ENCODE data around the gene MAP3K3.

Gene MAP3K3

GRCh38 chr17:63621684-63622573 is at the start of gene MAP3K3:
TSS of gene MAP3K3 (plus strand) at chr17:63622417. CDS start at chr17:63622760, 343 bp downstream.
- no peaks in the 10 kb centered on the region for H3K27me3 ChIP-seq (ENCODE audit: low read depth)
- in situ Hi-C loops (cut with MboI; ENCODE audit: low sequenced_read_pairs) = no loop called here
- H3K4me3 ChIP-seq = peak within 1 kb of the TSS; percentile 56

GRCh38 chr17:63573634-63574033 is 48.6 kb upstream of the MAP3K3 start:
- in situ Hi-C loops (cut with MboI; ENCODE audit: low sequenced_read_pairs) = no loop called here
- DNase-seq (ENCODE audit: low spot score in 2 of 2) = peak; percentile 15 to 23
- H3K4me1 ChIP-seq = no peaks in the 10 kb centered on the region; the same call in 1 of the 2 replicates

More at GRCh38 chr17:63621684-63622573, at the start of gene MAP3K3:
- Histone ChIP-seq H3K4me1 (peaks cover 9% of the 10 kb centered on the region), H3K36me3 (replicated peaks) (no peaks in the 10 kb centered on the region), H3K9me3 (no peaks in the 10 kb centered on the region)
- DNase-seq (ENCODE audit: low spot score in 2 of 2) = peak; percentile 99

GRCh38 chr17:63578027-63578768 is 44.0 kb upstream of the MAP3K3 start:
- Histone ChIP-seq H3K4me1 (no peaks in the 10 kb centered on the region), H3K9me3 (no peaks in the 10 kb centered on the region), H3K27me3 (ENCODE audit: low read depth) (no peaks in the 10 kb centered on the region), H3K36me3 (replicated peaks) (peaks cover 25% of the 10 kb centered on the region), H3K4me3 (no peak overlapping the region)
- DNase-seq (ENCODE audit: low spot score in 2 of 2) = no peak
- in situ Hi-C loops (cut with MboI; ENCODE audit: low sequenced_read_pairs) = no loop called here

More at GRCh38 chr17:63573634-63574033, 48.6 kb upstream of the MAP3K3 start:
- Histone ChIP-seq H3K36me3 (replicated peaks) (0 out of 2 replicates have a peak, but pooled peaks cover 2% of the 10 kb centered on the region), H3K4me3 (no peak overlapping the region), H3K9me3 (no peaks in the 10 kb centered on the region), H3K27me3 (ENCODE audit: low read depth) (no peaks in the 10 kb centered on the region)

- H3K9me3 ChIP-seq = no peaks in the 10 kb centered on the region
- no peak overlapping the region for H3K4me3 ChIP-seq
- no peaks in the 10 kb centered on the region for H3K27me3 ChIP-seq (ENCODE audit: low read depth)
- DNase-seq (ENCODE audit: low spot score in 2 of 2) = no peak
- in situ Hi-C loops (cut with MboI; ENCODE audit: low sequenced_read_pairs) = no loop called here
- H3K36me3 ChIP-seq (replicated peaks) = peaks cover 31% of the 10 kb centered on the region
- no peaks in the 10 kb centered on the region for H3K4me1 ChIP-seq
These were observed 43.5 kb upstream of the MAP3K3 start for GRCh38 chr17:63578769-63579111.

GRCh38 chr17:63579633-63580032 is 42.6 kb upstream of the MAP3K3 start:
- H3K4me3 ChIP-seq = no peak overlapping the region
- in situ Hi-C loops (cut with MboI; ENCODE audit: low sequenced_read_pairs) = no loop called here
- peaks cover 37% of the 10 kb centered on the region for H3K36me3 ChIP-seq (replicated peaks)

GRCh38 chr17:63587770-63588169 is 34.4 kb upstream of the MAP3K3 start:
- Histone ChIP-seq H3K9me3 (no peaks in the 10 kb centered on the region), H3K27me3 (ENCODE audit: low read depth) (no peaks in the 10 kb centered on the region), H3K4me1 (no peaks in the 10 kb centered on the region), H3K36me3 (replicated peaks) (peaks cover 73% of the 10 kb centered on the region), H3K4me3 (no peak overlapping the region)
- DNase-seq (ENCODE audit: low spot score in 2 of 2) = no peak
- in situ Hi-C loops (cut with MboI; ENCODE audit: low sequenced_read_pairs) = no loop called here

More at GRCh38 chr17:63579633-63580032, 42.6 kb upstream of the MAP3K3 start:
- DNase-seq (ENCODE audit: low spot score in 2 of 2) = peak in 1 of 2 experiments; percentile 21
- H3K4me1 ChIP-seq = no peaks in the 10 kb centered on the region
- H3K27me3 ChIP-seq (ENCODE audit: low read depth) = no peaks in the 10 kb centered on the region
- no peaks in the 10 kb centered on the region for H3K9me3 ChIP-seq

GRCh38 chr17:63588797-63589196 is 33.4 kb upstream of the MAP3K3 start:
- Histone ChIP-seq H3K36me3 (replicated peaks) (peaks cover 63% of the 10 kb centered on the region), H3K4me3 (no peak overlapping the region)
- in situ Hi-C loops (cut with MboI; ENCODE audit: low sequenced_read_pairs) = no loop called here

DNA sequence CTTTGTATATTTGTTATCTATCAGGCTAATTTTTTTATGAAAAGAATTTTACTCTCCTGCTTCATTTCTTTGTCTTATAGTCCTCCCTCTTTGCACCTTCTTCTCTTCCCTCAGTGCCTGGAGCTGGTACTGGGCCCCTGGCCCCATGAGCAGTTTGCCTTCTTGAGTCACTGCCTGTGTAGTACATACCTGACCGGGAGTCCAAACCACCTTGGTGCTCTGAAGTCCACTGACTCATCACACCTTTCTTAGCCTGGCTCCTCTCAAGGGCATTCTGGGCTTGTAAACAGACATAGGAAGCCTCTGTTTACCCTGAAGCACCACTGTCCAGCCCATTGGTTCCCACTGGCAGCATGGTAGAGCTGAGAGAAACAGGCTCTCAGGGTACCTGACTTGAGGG is 32.6 kb upstream of the MAP3K3 start:
- in situ Hi-C loops (cut with MboI; ENCODE audit: low sequenced_read_pairs) = no loop called here

More at GRCh38 chr17:63588797-63589196, 33.4 kb upstream of the MAP3K3 start:
- DNase-seq (ENCODE audit: low spot score in 2 of 2) = no peak
- H3K4me1 ChIP-seq = no peaks in the 10 kb centered on the region
- H3K27me3 ChIP-seq (ENCODE audit: low read depth) = no peaks in the 10 kb centered on the region
- H3K9me3 ChIP-seq = no peaks in the 10 kb centered on the region

GRCh38 chr17:63592797-63593196 is 29.4 kb upstream of the MAP3K3 start:
- no peaks in the 10 kb centered on the region for H3K27me3 ChIP-seq (ENCODE audit: low read depth)
- no peak overlapping the region for H3K4me3 ChIP-seq
- in situ Hi-C loops (cut with MboI; ENCODE audit: low sequenced_read_pairs) = no loop called here
- no peaks in the 10 kb centered on the region for H3K4me1 ChIP-seq
- DNase-seq (ENCODE audit: low spot score in 2 of 2) = no peak
- no peaks in the 10 kb centered on the region for H3K9me3 ChIP-seq
- peaks cover 36% of the 10 kb centered on the region for H3K36me3 ChIP-seq (replicated peaks)

More for the DNA sequence above, 32.6 kb upstream of the MAP3K3 start:
- Histone ChIP-seq H3K4me3 (no peak overlapping the region), H3K27me3 (ENCODE audit: low read depth) (no peaks in the 10 kb centered on the region), H3K4me1 (no peaks in the 10 kb centered on the region), H3K9me3 (no peaks in the 10 kb centered on the region), H3K36me3 (replicated peaks) (peaks cover 57% of the 10 kb centered on the region)
- no peak for DNase-seq (ENCODE audit: low spot score in 2 of 2)

DNA sequence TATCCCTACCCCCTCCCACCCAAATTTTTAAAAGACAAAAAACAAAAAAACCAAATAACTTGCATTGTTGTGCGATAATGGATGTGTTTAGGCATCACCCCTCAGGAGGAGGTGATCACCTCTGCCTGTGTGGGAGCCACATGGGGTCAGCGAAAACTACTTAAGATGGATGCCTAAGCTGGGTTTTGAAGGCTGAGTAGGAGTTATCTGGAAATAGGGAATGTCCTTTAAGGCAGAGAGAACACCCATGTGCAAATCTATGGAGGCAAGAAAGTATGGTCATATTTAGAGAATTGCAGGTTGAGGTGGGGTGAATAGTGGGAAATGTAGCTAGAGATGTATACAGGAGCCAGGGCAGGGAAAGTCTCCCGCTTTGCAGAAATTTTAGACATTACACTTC is 27.1 kb upstream of the MAP3K3 start:
- Histone ChIP-seq H3K27me3 (ENCODE audit: low read depth) (no peaks in the 10 kb centered on the region), H3K4me3 (no peak overlapping the region), H3K9me3 (no peaks in the 10 kb centered on the region), H3K36me3 (replicated peaks) (peaks cover 16% of the 10 kb centered on the region), H3K4me1 (peaks cover 2% of the 10 kb centered on the region)
- no peak for DNase-seq (ENCODE audit: low spot score in 2 of 2)
- in situ Hi-C loops (cut with MboI; ENCODE audit: low sequenced_read_pairs) = no loop called here

GRCh38 chr17:63596856-63597586 is 25.2 kb upstream of the MAP3K3 start:
- Histone ChIP-seq H3K4me1 (peaks cover 6% of the 10 kb centered on the region), H3K27me3 (ENCODE audit: low read depth) (no peaks in the 10 kb centered on the region), H3K9me3 (no peaks in the 10 kb centered on the region), H3K36me3 (replicated peaks) (peaks cover 3% of the 10 kb centered on the region; the same call in 1 of the 2 replicates), H3K4me3 (no peak overlapping the region)
- in situ Hi-C loops (cut with MboI; ENCODE audit: low sequenced_read_pairs) = no loop called here
- DNase-seq (ENCODE audit: low spot score in 2 of 2) = no peak

DNA sequence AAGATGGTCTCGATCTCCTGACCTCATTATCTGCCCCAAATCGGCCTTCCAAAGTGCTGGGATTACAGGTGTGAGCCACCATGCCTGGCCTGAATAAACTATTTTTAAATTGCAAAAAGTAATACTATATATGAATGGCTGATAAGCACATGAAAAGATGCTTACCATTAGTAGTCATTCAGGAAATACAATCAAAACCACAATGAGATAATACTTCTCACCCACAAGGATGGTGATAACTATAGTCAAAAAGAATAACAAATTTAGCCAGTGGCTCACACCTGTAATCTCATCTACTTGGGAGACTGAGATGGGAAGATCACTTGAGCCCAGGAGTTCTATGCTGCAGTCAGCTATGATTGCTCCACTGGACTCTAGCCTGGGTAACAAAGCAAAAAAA is 23.9 kb upstream of the MAP3K3 start:
- no peaks in the 10 kb centered on the region for H3K27me3 ChIP-seq (ENCODE audit: low read depth)
- no peak for DNase-seq (ENCODE audit: low spot score in 2 of 2)
- no peaks in the 10 kb centered on the region for H3K9me3 ChIP-seq
- H3K4me1 ChIP-seq = peaks cover 6% of the 10 kb centered on the region
- H3K36me3 ChIP-seq (replicated peaks) = peaks cover 7% of the 10 kb centered on the region; the same call in 1 of the 2 replicates
- in situ Hi-C loops (cut with MboI; ENCODE audit: low sequenced_read_pairs) = no loop called here
- no peak overlapping the region for H3K4me3 ChIP-seq

DNA sequence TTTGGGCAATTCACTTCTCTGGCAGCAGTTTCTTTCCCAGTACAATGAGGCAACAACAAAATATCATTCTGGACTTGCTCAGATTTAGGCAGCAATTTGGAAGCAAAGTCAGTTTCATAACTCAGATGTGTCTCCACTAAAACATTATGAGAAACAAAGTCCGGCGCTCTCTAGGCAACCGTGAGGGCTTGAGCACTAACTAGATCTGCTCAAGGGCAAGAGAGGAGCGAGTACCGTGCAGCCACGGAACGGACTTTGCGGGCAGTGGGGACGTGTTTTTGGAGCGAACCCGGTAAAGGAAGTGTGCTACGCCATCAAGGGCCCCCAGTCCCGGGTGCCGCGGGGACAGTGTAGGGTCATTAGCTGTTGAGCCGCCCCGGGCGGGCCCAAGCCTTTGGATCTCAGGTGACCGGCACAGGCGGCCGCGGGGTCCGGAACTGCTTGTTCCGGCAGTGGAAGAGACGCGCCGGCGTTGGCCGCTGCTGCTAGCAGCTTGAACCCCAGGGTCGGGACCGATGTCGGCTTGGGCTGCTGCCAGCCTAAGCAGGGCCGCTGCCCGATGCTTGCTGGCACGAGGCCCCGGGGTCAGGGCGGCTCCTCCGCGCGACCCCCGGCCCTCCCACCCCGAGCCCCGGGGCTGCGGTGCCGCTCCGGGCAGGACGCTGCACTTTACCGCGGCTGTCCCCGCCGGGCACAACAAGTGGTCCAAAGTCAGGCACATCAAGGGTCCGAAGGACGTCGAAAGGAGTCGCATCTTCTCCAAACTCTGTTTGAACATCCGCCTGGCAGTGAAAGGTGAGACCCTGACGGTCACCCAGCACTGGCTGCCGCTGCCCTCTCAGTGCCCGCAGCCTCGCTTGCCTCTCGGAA is 21.4 kb upstream of the MAP3K3 start, which contains the start of gene TACO1:
Gene TACO1 (plus strand): TSS at position 327 of the 870 bp plus-strand sequence. CDS start 189 bp downstream, at position 516.
- in situ Hi-C loops (cut with MboI; ENCODE audit: low sequenced_read_pairs) = no loop called here
- Histone ChIP-seq H3K9me3 (no peaks in the 10 kb centered on the region), H3K27me3 (ENCODE audit: low read depth) (no peaks in the 10 kb centered on the region), H3K4me3 (peak within 1 kb of the TSS; percentile 95), H3K36me3 (replicated peaks) (peaks cover 28% of the 10 kb centered on the region), H3K4me1 (peaks cover 6% of the 10 kb centered on the region)
- DNase-seq (ENCODE audit: low spot score in 2 of 2) = peak; percentile 70 to 89
